Measurements from ENCODE around the gene GLMN. TPM values are rescaled to one million over a fixed set of nuclear protein-coding genes. Genes with fewer than 3 reads are reported as not detected.

GLMN gene
- total RNA-seq, 1 donor from 2014 or later = 5.8 TPM

GRCh38 chr1:92333668-92334067 is 34.9 kb upstream of the GLMN start:
- ATAC-seq = no peak
- no peak overlapping the region for H3K4me3 ChIP-seq
- TF ChIP-seq, protein P1, sequence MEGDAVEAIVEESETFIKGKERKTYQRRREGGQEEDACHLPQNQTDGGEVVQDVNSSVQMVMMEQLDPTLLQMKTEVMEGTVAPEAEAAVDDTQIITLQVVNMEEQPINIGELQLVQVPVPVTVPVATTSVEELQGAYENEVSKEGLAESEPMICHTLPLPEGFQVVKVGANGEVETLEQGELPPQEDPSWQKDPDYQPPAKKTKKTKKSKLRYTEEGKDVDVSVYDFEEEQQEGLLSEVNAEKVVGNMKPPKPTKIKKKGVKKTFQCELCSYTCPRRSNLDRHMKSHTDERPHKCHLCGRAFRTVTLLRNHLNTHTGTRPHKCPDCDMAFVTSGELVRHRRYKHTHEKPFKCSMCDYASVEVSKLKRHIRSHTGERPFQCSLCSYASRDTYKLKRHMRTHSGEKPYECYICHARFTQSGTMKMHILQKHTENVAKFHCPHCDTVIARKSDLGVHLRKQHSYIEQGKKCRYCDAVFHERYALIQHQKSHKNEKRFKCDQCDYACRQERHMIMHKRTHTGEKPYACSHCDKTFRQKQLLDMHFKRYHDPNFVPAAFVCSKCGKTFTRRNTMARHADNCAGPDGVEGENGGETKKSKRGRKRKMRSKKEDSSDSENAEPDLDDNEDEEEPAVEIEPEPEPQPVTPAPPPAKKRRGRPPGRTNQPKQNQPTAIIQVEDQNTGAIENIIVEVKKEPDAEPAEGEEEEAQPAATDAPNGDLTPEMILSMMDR (IDR thresholded peaks at IDR 0.05) = no peak

DNA sequence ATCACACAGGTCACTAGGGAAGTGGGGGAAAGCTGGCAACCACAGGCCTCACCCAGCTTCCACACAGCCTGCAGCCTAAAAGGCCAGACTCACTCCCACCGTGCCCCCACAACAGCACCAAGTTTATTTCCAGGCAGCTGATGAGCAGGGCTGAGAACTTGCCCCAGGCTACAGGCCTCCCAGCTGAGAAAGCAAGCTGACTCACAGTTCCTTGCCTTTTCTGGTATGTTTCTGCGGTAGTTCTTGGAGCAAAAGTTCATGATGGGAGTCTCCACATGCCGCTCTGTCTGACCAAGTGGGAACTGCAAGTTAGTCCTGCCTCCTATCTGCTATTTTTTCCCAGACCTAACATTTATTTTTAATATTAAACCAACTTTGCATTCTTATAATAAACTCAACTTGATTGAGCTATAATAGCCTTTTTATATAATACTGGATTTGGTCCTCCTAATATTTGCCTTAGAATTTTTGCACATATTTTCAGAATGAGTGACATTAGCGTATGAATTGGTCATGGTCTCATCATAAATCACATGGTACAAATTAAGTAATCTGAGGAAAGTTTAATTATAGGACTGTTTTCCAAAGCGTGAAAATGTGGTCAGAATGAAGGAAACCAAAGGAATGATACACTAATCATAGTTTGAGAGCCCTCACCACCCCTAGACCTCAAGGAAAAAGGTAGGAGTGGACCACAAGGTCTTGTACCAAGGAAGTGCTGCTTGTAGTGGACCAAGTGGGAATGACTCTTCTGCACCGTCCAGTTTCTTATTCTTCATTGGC is 30.8 kb upstream of the GLMN start:
- TF ChIP-seq, protein P1 (IDR thresholded peaks at IDR 0.05) = no peak
- no peaks in the 10 kb centered on the region for H3K4me1 ChIP-seq
- DNase-seq (no peak), ATAC-seq (no peak)
- H3K4me3 ChIP-seq = no peak overlapping the region
- intact Hi-C loops (cut with DNase I) = no loop called here
- H3K36me3 ChIP-seq = peaks cover 5% of the 10 kb centered on the region
- H3K9me3 ChIP-seq = peaks cover 11% of the 10 kb centered on the region
- H3K27ac ChIP-seq = no peak overlapping the region
- no peaks in the 10 kb centered on the region for H3K27me3 ChIP-seq

More at GRCh38 chr1:92333668-92334067, 34.9 kb upstream of the GLMN start:
- H3K27ac ChIP-seq = no peak overlapping the region
- DNase-seq = no peak
- H3K36me3 ChIP-seq = peaks cover 27% of the 10 kb centered on the region
- intact Hi-C loops (cut with DNase I) = no loop called here
- H3K4me1 ChIP-seq = no peaks in the 10 kb centered on the region
- no peaks in the 10 kb centered on the region for H3K9me3 ChIP-seq
- no peaks in the 10 kb centered on the region for H3K27me3 ChIP-seq

GRCh38 chr1:92327794-92328193 is 29.0 kb upstream of the GLMN start:
- Histone ChIP-seq H3K27ac (no peak overlapping the region), H3K36me3 (peaks cover 20% of the 10 kb centered on the region), H3K27me3 (no peaks in the 10 kb centered on the region), H3K4me3 (no peak overlapping the region), H3K4me1 (no peaks in the 10 kb centered on the region), H3K9me3 (peaks cover 11% of the 10 kb centered on the region)
- ATAC-seq (no peak), DNase-seq (no peak)
- intact Hi-C loops (cut with DNase I) = no loop called here
- TF ChIP-seq, protein P1 (IDR thresholded peaks at IDR 0.05) = no peak

DNA sequence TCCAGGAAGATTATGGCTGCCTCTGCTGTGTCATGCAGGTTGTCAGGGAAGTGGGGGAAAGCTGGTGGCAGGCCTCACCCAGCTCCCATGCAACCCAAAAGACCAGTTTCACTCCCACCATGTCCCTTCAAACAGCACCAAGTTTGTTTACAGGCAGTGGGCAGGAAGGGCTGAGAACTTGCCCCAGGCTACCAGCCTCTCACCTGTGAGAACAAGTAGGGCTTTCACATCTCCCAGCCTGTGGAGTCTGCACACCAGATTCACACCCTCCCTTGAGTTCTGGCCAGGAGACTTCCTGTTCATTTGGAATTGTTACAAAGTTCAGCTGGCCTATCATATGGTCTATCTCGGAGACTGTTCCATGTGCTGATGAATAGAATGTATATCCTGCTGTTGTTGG is 27.9 kb upstream of the GLMN start:
- intact Hi-C loops (cut with DNase I) = no loop called here
- no peaks in the 10 kb centered on the region for H3K27me3 ChIP-seq
- no peak overlapping the region for H3K27ac ChIP-seq
- H3K4me1 ChIP-seq = no peaks in the 10 kb centered on the region
- peaks cover 11% of the 10 kb centered on the region for H3K9me3 ChIP-seq
- DNase-seq = no peak
- TF ChIP-seq, protein P1 (IDR thresholded peaks at IDR 0.05) = no peak
- H3K36me3 ChIP-seq = peaks cover 20% of the 10 kb centered on the region
- H3K4me3 ChIP-seq = no peak overlapping the region
- ATAC-seq = no peak

DNA sequence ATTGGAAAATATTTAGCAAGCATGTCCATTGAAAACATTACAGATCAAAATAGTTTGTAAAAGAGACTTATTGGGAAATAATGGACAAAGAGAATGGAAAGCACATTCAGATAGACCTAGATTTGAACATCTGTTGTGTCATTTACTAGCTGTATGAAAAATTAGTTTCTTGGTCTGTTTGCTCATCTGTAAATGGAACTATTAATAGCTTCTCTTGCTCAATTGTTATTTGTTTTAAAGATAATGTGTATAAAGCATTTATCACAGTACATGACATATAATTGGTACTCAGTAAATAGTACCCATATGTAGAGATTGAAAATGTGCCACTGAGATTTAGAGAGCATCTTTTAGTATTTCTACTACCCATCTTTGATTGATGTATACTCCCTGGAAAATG is 26.0 kb upstream of the GLMN start:
- Histone ChIP-seq H3K27ac (no peak overlapping the region), H3K4me1 (no peaks in the 10 kb centered on the region), H3K4me3 (no peak overlapping the region), H3K36me3 (peaks cover 32% of the 10 kb centered on the region), H3K27me3 (no peaks in the 10 kb centered on the region), H3K9me3 (peaks cover 11% of the 10 kb centered on the region)
- intact Hi-C loops (cut with DNase I) = no loop called here
- TF ChIP-seq, protein P1 (IDR thresholded peaks at IDR 0.05) = no peak
- DNase-seq (no peak), ATAC-seq (no peak)
